Activated naive CD8-positive, alpha-beta T cell treated with anti-CD3 and anti-CD28 coated beads, Interleukin-2, amount 10 ng/mL, durations not matched to agents 7 days and 5 days (primary cell): ENCODE results near the gene CAGE1. TPM values are rescaled to one million over a fixed set of nuclear protein-coding genes. Genes with fewer than 3 reads are reported as not detected.
"Not testable (repeated sequence)": the region's sequence is repeated elsewhere in the genome, so short reads cannot be mapped to it uniquely, and the experiment has no call there.

ENCODE experiments used
- ATAC-seq: fragments of 150-1000 bp; cut with Tn5 transposase; one replicate; pipeline ENCODE4 v1.10.0; 2021; ENCODE audit warnings: low read depth, moderate library complexity
- POLR2A ChIA-PET: fragments of 350-600 bp; sonication (Branson Sonifier 250); formaldehyde crosslinking; loops from one replicate; lab custom pipeline; 2021; ENCODE audit warnings: antibody characterized with exemption; lab: Charles Lee
- DNase-seq: peaks from one replicate; pipeline ENCODE4 v3.0.0; 2021
- H3K27ac Mint-ChIP-seq: one replicate; pipeline ENCODE4 v1.8.0; 2022; ENCODE audit warnings: mild to moderate bottlenecking, mixed read lengths
- H3K27me3 Mint-ChIP-seq: one replicate; pipeline ENCODE4 v1.8.0; 2022; ENCODE audit warnings: mild to moderate bottlenecking, moderate library complexity, mixed read lengths
- H3K36me3 Mint-ChIP-seq: one replicate; pipeline ENCODE4 v1.8.0; 2021; ENCODE audit warnings: mild to moderate bottlenecking, mixed read lengths
- H3K4me1 Mint-ChIP-seq: one replicate; pipeline ENCODE4 v1.8.0; 2021; ENCODE audit warnings: mixed read lengths
- H3K4me3 Mint-ChIP-seq: one replicate; pipeline ENCODE4 v1.8.0; 2022; ENCODE audit warnings: mild to moderate bottlenecking, moderate library complexity, mixed read lengths
- H3K9me3 Mint-ChIP-seq: one replicate; pipeline ENCODE4 v1.8.0; 2021; ENCODE audit warnings: mixed read lengths
- total RNA-seq, 2 experiments: library from RNA; stranded (reverse); gene quantifications; one replicate each; pipeline ENCODE4 v1.2.3, GENCODE V29; 2021

CAGE1 gene
- total RNA-seq, 2 experiments from 2014 or later: 0.17 to 0.20 TPM

GRCh38 chr6:7391151-7391550 lies 1.6 kb upstream of the CAGE1 start:
- H3K9me3 Mint-ChIP-seq: no peaks in the 10 kb centered on the region
- H3K4me1 Mint-ChIP-seq: peaks cover 33% of the 10 kb centered on the region
- no peaks in the 10 kb centered on the region for H3K27me3 Mint-ChIP-seq
- H3K27ac Mint-ChIP-seq: no peak overlapping the region
- peaks cover 21% of the 10 kb centered on the region for H3K36me3 Mint-ChIP-seq
- ATAC-seq (no peak), DNase-seq (no peak)
- POLR2A ChIA-PET: no interaction called here
- H3K4me3 Mint-ChIP-seq: peak overlapping the region; percentile 88

GRCh38 chr6:7390226-7390878 lies 810 bp upstream of the CAGE1 start:
- H3K36me3 Mint-ChIP-seq: peaks cover 16% of the 10 kb centered on the region
- peaks cover 33% of the 10 kb centered on the region for H3K4me1 Mint-ChIP-seq
- H3K27ac Mint-ChIP-seq: peak overlapping the region; percentile 98
- no peaks in the 10 kb centered on the region for H3K9me3 Mint-ChIP-seq
- DNase-seq: no peak
- POLR2A ChIA-PET: interaction anchor here (0.5 to 2.2 kb wide), 6 partner anchors 76 to 516 kb away, joined by 3 to 19 read pairs (median 3); partner anchors contain the start of genes SNRNP48 and SSR1
- no peaks in the 10 kb centered on the region for H3K27me3 Mint-ChIP-seq
- peak overlapping the region; percentile 88 for H3K4me3 Mint-ChIP-seq
- ATAC-seq: peak; percentile 11

- DNase-seq (no peak), ATAC-seq (no peak)
- Mint-ChIP-seq H3K36me3 (peaks cover 10% of the 10 kb centered on the region), H3K9me3 (no peaks in the 10 kb centered on the region), H3K27ac (peak overlapping the region; percentile 98), H3K27me3 (no peaks in the 10 kb centered on the region), H3K4me1 (peaks cover 31% of the 10 kb centered on the region), H3K4me3 (peak overlapping the region; percentile 88)
- POLR2A ChIA-PET: interaction anchor here (1.2 to 2.2 kb wide), 5 partner anchors 49 to 331 kb away, joined by 3 to 19 read pairs (median 3); partner anchors contain the start of genes SNRNP48 and SSR1
Measured at GRCh38 chr6:7389162-7389450, 436 bp downstream of the CAGE1 start.

DNA sequence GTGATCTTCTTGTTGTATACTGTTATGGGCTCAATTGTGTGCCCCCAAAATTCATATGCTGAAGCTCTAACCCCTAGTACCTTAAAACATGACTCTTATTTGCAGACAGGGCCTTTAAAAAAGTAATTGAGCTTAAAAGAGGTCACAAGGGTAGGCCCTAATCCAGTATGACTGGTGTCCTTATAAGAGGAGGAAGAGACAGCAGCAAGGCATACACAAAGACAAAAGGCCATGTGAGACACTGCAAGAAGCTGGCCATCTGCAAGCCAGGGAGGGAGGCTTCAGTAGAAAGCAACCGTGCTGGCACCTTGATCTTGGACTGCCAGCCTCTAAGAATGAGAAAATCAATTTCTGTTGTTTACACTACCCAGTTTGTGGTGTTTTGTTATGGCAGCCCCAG lies 8.4 kb downstream of the CAGE1 start:
- ATAC-seq (no peak), DNase-seq (no peak)
- peaks cover 15% of the 10 kb centered on the region for H3K27me3 Mint-ChIP-seq
- H3K9me3 Mint-ChIP-seq: no peaks in the 10 kb centered on the region
- H3K27ac Mint-ChIP-seq: no peak overlapping the region
- no peaks in the 10 kb centered on the region for H3K36me3 Mint-ChIP-seq
- POLR2A ChIA-PET: no interaction called here
- peaks cover 4% of the 10 kb centered on the region for H3K4me1 Mint-ChIP-seq
- H3K4me3 Mint-ChIP-seq: no peak overlapping the region

DNA sequence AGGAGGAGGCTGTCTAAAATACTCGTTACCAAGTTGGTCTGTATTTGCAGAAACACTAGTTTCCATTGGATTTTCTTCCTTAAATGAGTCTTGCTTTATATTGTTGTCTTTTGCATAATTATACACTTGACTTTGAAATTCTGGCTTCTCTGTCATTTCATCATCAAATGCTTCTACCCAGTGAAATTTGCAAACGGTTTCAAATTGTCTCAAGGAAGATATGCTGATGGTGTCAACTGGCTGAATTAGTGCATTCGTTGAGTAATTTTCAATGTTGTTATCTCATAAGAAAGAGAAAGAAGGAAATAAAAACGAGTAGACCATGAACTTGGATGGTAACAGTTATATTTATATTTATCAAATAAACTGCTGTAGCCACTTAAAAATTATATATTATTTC lies 10.8 kb downstream of the CAGE1 start:
- Mint-ChIP-seq H3K9me3 (no peaks in the 10 kb centered on the region), H3K4me3 (no peak overlapping the region), H3K27ac (no peak overlapping the region), H3K27me3 (peaks cover 20% of the 10 kb centered on the region), H3K36me3 (no peaks in the 10 kb centered on the region), H3K4me1 (peaks cover 7% of the 10 kb centered on the region)
- POLR2A ChIA-PET: no interaction called here
- ATAC-seq (no peak), DNase-seq (no peak)

- no peak for DNase-seq
- Mint-ChIP-seq H3K27ac (no peak overlapping the region), H3K4me1 (peaks cover 9% of the 10 kb centered on the region), H3K36me3 (no peaks in the 10 kb centered on the region), H3K27me3 (peaks cover 20% of the 10 kb centered on the region), H3K4me3 (no peak overlapping the region), H3K9me3 (no peaks in the 10 kb centered on the region)
- POLR2A ChIA-PET: no interaction called here
- ATAC-seq: no peak
Measured at GRCh38 chr6:7377961-7378360, 11.6 kb downstream of the CAGE1 start.

- Mint-ChIP-seq H3K9me3 (no peaks in the 10 kb centered on the region), H3K27me3 (peaks cover 19% of the 10 kb centered on the region), H3K36me3 (no peaks in the 10 kb centered on the region), H3K4me3 (no peak overlapping the region), H3K4me1 (peaks cover 9% of the 10 kb centered on the region), H3K27ac (no peak overlapping the region)
- POLR2A ChIA-PET: no interaction called here
- ATAC-seq (no peak), DNase-seq (no peak)
Measured at GRCh38 chr6:7373739-7374138, 15.8 kb downstream of the CAGE1 start.

- DNase-seq: no peak
- peaks cover 12% of the 10 kb centered on the region for H3K27me3 Mint-ChIP-seq
- no peak overlapping the region for H3K27ac Mint-ChIP-seq
- no peaks in the 10 kb centered on the region for H3K4me1 Mint-ChIP-seq
- H3K4me3 Mint-ChIP-seq: no peak overlapping the region
- no peaks in the 10 kb centered on the region for H3K9me3 Mint-ChIP-seq
- ATAC-seq: no peak
- POLR2A ChIA-PET: no interaction called here
- H3K36me3 Mint-ChIP-seq: no peaks in the 10 kb centered on the region
Measured at GRCh38 chr6:7367408-7367807, 22.1 kb downstream of the CAGE1 start.

DNA sequence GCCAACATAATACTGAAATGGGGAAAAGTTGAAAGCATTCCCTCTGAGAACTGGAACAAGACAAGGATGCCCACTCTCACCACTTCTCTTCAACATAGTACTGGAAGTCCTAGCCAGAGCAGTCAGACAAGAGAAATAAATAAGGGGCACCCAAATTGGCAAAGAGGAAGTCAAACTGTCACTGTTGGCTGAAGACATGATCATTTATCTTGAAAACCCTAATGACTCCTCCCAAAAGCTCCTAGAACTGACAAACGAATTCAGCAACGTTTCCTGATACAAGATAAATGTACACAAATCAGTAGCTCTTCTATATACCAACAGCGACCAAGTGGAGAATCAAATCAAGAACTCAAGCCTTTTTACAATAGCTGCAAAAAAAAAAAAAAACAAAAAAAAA lies 37.6 kb downstream of the CAGE1 start:
- H3K27ac Mint-ChIP-seq, ATAC-seq, H3K4me3 Mint-ChIP-seq, POLR2A ChIA-PET, H3K36me3 Mint-ChIP-seq, H3K9me3 Mint-ChIP-seq, DNase-seq, H3K4me1 Mint-ChIP-seq: not testable (repeated sequence)
- H3K27me3 Mint-ChIP-seq: peaks cover 36% of the 10 kb centered on the region

- H3K4me1 Mint-ChIP-seq, H3K9me3 Mint-ChIP-seq, H3K27ac Mint-ChIP-seq, H3K4me3 Mint-ChIP-seq, DNase-seq, ATAC-seq, POLR2A ChIA-PET, H3K36me3 Mint-ChIP-seq: not testable (repeated sequence)
- peaks cover 36% of the 10 kb centered on the region for H3K27me3 Mint-ChIP-seq
Measured at GRCh38 chr6:7350591-7350990, 39.0 kb downstream of the CAGE1 start.

GRCh38 chr6:7347551-7347997 lies 42.0 kb downstream of the CAGE1 start:
- POLR2A ChIA-PET, DNase-seq, H3K27ac Mint-ChIP-seq, ATAC-seq, H3K36me3 Mint-ChIP-seq, H3K4me3 Mint-ChIP-seq, H3K4me1 Mint-ChIP-seq, H3K9me3 Mint-ChIP-seq: not testable (repeated sequence)
- H3K27me3 Mint-ChIP-seq: peaks cover 20% of the 10 kb centered on the region

DNA sequence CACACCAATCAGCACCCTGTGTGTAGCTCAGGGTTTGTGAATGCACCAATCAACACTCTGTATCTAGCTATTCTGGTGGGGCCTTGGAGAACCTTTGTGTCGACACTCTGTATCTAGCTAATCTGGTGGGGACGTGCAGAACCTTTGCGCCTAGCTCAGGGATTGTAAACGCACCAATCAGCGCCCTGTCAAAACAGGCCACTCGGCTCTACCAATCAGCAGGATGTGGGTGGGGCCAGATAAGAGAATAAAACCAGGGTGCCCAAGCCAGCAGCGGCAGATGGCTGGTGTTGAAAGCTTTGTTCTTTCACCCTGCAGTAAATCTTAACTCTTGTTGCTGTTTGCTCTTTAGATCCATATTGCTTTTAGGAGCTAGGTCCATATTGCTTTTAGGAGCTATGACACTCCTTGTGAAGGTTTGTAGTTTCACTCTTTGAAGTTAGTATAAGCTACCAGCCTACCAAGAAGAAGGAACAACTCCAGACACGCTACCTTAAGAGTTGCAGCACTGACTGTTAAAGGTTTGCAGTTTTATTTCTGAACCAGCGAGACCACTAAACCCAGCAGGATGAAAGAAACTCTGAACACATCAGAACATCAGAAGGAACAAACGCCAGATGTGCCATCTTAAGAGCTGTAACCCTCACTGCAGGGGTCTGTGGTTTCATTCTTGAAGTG lies 44.6 kb downstream of the CAGE1 start:
- H3K4me3 Mint-ChIP-seq, H3K36me3 Mint-ChIP-seq, POLR2A ChIA-PET, H3K9me3 Mint-ChIP-seq, H3K27me3 Mint-ChIP-seq, DNase-seq, H3K4me1 Mint-ChIP-seq: not testable (repeated sequence)
- ATAC-seq: peak; percentile 26
- peak overlapping the region; percentile 15 for H3K27ac Mint-ChIP-seq

DNA sequence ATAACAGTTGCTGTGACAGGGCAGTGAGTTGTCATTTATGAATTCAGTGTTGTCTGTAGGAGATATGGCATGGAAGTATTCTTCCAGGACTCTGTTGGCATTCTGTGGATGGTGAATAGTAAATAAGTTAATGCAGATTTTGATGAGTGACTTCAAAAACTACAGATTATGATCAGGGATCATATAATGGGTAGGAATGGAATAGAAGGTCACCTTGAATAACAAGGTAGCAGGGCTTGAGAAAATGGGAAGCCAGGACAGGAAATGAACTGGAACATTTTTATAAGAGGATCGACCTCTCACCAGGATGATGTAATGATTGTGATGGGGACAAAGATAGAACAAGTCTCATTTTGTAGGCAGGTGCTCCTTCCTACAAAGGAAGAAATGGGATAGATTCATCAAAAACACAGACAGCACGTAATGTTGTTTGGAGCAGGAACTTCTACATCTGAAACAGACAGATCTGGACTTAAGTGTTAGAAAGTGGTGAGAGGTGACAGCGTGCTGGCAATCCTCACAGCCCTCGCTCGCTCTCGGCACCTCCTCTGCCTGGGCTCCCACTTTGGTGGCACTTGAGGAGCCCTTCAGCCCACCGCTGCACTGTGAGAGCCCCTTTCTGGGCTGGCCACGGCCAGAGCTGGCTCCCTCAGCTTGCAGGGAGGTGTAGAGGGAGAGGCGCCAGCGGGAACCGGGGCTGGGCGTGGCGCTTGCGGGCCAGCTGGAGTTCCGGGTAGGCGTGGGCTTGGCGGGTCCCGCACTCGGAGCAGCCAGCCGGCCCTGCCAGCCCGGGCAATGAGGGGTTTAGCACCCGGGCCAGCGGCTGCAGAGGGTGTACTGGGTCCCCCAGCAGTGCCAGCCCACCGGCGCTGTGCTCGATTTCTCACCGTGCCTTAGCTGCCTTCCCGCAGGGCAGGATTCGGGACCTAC lies 45.7 kb downstream of the CAGE1 start:
- Mint-ChIP-seq H3K27ac (no peak overlapping the region), H3K36me3 (no peaks in the 10 kb centered on the region), H3K4me1 (peaks cover 1% of the 10 kb centered on the region), H3K27me3 (peaks cover 8% of the 10 kb centered on the region), H3K9me3 (peaks cover 2% of the 10 kb centered on the region), H3K4me3 (no peak overlapping the region)
- POLR2A ChIA-PET: no interaction called here
- no peak for DNase-seq
- ATAC-seq: no peak
